ENCODE results near the gene ATP13A4. TPM values are rescaled to one million over a fixed set of nuclear protein-coding genes. Genes with fewer than 3 reads are reported as not detected.

Gene ATP13A4
- total RNA-seq, 1 experiment from 2014 or later = 0.23 TPM

DNA sequence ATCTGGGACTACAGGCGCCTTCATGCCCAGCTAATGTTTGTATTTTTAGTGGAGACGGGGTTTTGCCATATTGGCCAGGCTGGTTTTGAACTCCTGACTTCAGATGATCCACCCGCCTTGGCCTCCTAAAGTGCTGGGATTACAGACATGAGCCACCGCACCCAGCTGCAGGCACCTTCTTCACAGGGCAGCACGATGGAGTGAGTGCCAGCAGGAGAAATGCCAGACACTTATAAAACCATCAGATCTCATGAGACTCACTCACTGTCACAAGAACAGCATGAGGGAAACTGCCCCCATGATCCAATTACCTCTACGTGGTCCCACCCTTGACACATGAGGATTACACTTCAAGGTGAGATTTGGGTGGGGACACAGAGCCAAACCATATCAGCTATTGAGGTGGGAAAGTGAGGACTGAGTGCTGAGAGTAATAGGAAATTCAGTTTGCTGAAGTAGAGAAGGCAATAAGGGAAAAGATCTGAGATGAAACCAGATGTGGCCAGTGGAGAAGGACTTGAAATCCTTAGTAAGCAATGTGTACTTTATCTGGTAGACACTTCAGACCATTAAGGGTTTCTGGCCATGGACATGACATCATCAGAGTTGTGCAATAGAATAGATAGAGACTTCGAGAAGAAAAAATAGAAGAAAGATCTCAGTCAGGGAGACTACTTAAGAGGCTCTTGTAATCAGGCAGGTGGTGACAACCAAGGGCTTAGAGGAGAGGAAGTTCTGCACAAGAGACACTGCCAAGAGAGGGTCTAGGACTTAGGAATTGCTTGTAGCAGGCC lies 158.0 kb downstream of the ATP13A4 start:
- DNase-seq (ENCODE audit: low spot score) = no peak

GRCh38 chr3:193391902-193392301 lies 162.8 kb downstream of the ATP13A4 start:
- no peak for DNase-seq (ENCODE audit: low spot score)

- no peak for DNase-seq (ENCODE audit: low spot score)
These were observed 165.4 kb downstream of the ATP13A4 start for GRCh38 chr3:193389335-193389734.

DNA sequence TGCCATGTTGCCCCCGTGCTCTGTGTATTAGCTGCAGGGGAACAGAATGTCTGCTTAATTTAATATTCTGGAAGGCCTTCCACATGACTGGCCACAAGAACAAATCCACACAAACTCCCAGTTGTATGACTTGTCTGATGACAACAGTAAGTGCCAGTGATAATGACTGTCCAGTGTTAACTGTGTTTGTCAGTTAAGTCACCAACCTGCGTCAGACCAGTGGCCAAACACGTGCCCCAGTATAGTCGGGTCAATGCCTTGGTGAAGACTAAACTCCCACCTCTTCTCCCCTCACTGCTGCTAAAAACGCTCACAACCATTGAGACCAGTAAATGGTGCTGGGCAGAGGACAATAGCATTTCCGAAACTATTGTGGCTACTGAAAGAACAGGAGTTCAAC lies 166.3 kb downstream of the ATP13A4 start:
- DNase-seq (ENCODE audit: low spot score) = no peak

- DNase-seq (ENCODE audit: low spot score) = no peak
These were observed 167.1 kb downstream of the ATP13A4 start for GRCh38 chr3:193387596-193387995.

- no peak for DNase-seq (ENCODE audit: low spot score)
These were observed 176.0 kb downstream of the ATP13A4 start, which contains the start of gene ATP13A5 for GRCh38 chr3:193378706-193379105. Gene ATP13A5, minus strand, starts transcription at chr3:193378753. Its CDS starts 28 bp downstream, at chr3:193378725.

- DNase-seq (ENCODE audit: low spot score) = no peak
These were observed 177.1 kb downstream of the ATP13A4 start for GRCh38 chr3:193377591-193377990.

DNA sequence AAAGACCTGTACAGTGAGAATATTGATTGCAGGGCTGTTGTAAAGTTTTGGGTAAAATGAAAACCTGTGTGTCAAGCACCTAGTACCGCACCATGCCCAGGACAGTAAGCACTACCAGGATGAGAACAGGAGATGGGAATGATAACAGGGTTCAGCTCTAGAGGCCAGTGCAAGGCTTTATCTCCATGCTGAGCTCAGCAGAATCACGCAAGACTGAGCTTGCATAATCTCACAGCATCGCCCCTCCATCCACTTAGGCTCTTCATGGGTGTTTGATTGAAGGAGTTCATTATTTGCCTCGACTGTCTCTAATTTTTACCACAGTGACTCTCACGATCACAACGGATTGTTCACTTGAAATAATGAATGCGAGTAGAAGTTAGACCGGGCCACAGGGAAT lies 179.1 kb downstream of the ATP13A4 start:
- DNase-seq (ENCODE audit: low spot score) = no peak

DNA sequence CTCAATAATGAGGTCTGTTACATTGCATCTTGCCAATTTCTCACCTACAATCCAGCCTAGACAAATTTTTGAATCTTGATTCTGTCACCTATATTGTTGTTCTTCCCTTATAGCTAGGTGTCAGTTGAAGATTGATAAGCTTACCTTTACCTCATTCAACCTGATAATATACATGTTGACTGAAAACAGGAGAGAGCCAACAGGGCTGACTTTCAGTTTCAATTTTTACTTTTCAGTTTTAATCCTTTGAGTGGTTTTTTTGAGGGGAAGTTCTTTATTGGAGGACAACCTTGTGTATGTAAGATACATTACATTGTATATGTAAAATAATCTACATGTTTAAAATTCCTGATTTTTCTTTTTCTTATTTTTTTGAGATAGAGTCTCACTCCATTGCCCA lies 181.9 kb downstream of the ATP13A4 start:
- no peak for DNase-seq (ENCODE audit: low spot score)

- no peak for DNase-seq (ENCODE audit: low spot score)
These were observed 186.8 kb downstream of the ATP13A4 start for GRCh38 chr3:193367868-193368267.

DNA sequence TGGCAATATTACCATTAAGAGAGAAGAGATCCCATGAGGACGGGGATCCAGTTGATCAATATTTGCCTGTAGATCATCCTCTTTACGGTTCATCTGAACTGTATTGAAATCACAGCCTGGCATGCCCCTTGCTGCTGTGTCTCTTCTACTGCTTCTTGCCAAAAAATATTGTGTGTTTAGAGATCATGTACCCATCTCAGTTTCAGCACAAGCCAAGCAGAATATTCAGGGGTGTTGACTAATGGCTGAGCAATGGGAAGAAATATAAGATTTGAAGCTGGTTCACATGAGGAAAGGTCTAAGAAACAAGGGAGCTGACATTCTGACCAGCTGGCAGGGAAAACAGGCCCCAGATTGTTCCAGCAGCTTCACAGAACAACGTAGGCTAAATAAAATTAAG lies 197.4 kb downstream of the ATP13A4 start:
- no peak for DNase-seq (ENCODE audit: low spot score)

- DNase-seq (ENCODE audit: low spot score) = no peak
These were observed 200.3 kb downstream of the ATP13A4 start for GRCh38 chr3:193354423-193354822.

Other genes starting within 250 kb of the ATP13A4 start
- not detected in 2 replicates for gene ATP13A5, start 176.1 kb downstream of the ATP13A4 start, total RNA-seq (2014; rRNA removed; shearing (Covaris generic))
- 31.4 and 35.9 TPM in 2 replicates for gene OPA1, start 38.3 kb upstream of the ATP13A4 start, total RNA-seq (2014; rRNA removed; shearing (Covaris generic))